T47D (cell line): Measurements from ENCODE around the gene GRAMD2A.
"Not testable (repeated sequence)": the region's sequence is repeated elsewhere in the genome, so short reads cannot be mapped to it uniquely, and the experiment has no call there.

Experiments used
- DNase-seq, 2 experiments: peaks; one replicate each; pipeline versions ENCODE4 v3.0.0 to v3.0.0-alpha.2; 2011 to 2012; ENCODE audit warnings: low read depth in 1 of 2, low spot score in 1 of 2
- JUND ChIP-seq: IDR thresholded peaks from 2 replicates; pipeline ENCODE4 v1.6.1; 2012; ENCODE audit warnings: low read depth
- in situ Hi-C: cut with HindIII; loops from 2 replicates; pipeline ENCODE4 v1.10.0; 2016; ENCODE audit warnings: low sequenced_read_pairs, low pct_unique_long_range_greater_than_20kb

GRAMD2A gene

DNA sequence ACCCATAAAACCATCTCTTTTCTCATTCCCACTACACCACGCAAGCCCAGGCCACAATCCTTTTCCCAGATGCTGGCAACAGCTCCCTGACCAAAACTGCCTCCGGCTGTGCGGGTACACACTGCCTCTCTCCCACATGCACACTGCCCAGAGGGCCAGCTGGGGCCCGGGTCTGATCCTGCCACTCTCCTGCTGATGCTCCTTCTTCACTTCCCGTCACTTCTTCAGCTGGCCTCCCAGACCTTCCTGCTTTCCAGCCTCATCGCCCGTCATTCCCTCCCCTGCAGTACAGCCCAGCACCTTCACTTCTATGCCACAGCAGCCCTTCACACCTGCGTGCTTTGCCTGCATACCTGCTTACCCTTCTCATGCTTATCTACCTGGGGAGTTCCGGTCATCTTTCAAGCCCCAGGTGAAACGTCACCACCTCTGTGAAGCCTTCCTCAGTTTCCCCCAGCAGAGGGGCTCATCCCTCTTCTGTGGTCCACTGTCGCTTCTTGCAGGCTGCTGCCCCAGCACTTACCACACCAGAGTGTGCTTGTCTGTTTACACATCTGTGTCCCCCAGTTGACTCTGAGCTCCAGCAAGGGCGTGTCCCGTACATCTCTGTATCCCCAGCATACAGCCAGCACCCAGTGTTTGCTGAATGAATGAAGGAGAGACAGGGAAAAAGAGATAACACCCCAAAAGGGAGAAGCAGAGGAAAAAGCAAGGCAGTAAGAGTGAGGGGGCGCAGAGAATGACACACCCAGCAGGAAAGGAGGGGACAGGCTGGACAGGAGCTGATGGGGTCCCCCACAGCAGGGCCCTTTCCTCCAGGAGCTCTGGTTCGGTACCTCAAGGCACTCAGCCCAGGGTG lies 22.2 kb downstream of the GRAMD2A start:
- TF ChIP-seq JUND = no peak
- in situ Hi-C loops = no loop called here
- peak in 1 of 2 experiments; percentile 45 for DNase-seq

GRCh38 chr15:72174551-72175165 lies 22.9 kb downstream of the GRAMD2A start:
- no peak for TF ChIP-seq JUND
- no peak for DNase-seq

DNA sequence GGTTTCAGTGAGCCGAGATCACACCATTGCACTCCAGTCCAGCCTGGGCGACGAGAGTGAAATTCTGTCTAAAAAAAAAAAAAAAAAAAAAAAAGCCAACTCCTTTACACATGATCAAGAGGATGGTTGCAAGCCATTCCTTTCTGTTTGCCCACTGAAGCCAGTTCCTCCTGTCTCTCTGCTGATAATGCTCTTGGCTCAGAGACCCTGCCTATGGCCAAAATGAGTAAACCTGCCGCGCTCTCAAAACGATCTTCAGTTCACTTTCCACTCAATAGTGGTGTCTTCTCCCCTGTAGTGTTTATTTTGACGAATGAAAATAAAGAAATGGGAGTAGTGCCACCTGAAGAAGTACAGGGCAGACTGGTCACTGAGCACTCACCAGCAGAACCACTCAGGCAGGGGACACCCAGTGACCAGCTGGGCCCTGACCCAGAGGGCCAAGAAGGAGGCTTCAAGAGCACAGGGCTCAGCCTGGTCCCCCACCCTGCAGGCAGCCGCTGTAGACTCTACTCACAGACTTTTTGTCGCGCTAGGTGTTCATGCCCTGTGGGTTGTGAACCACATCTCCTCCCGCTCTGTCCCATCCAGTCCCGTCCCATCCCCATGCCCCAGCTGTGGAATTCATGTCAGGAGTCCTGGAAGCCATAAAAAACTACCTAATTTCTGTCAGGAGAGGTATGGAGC lies 23.6 kb downstream of the GRAMD2A start:
- in situ Hi-C loops = no loop called here
- DNase-seq = no peak
- TF ChIP-seq JUND = no peak

More at GRCh38 chr15:72174551-72175165, 22.9 kb downstream of the GRAMD2A start:
- in situ Hi-C loops = no loop called here

GRCh38 chr15:72173401-72173800 lies 24.2 kb downstream of the GRAMD2A start:
- no peak for DNase-seq
- in situ Hi-C loops = no loop called here

GRCh38 chr15:72172796-72173195 lies 24.8 kb downstream of the GRAMD2A start:
- in situ Hi-C loops = no loop called here

More at GRCh38 chr15:72173401-72173800, 24.2 kb downstream of the GRAMD2A start:
- no peak for TF ChIP-seq JUND

GRCh38 chr15:72171978-72172377 lies 25.6 kb downstream of the GRAMD2A start:
- in situ Hi-C loops, DNase-seq: not testable (repeated sequence)

More at GRCh38 chr15:72172796-72173195, 24.8 kb downstream of the GRAMD2A start:
- TF ChIP-seq JUND = no peak
- no peak for DNase-seq

- no peak for TF ChIP-seq JUND
- in situ Hi-C loops = no loop called here
- DNase-seq = no peak
Observed at GRCh38 chr15:72170691-72171090, 26.9 kb downstream of the GRAMD2A start.

DNA sequence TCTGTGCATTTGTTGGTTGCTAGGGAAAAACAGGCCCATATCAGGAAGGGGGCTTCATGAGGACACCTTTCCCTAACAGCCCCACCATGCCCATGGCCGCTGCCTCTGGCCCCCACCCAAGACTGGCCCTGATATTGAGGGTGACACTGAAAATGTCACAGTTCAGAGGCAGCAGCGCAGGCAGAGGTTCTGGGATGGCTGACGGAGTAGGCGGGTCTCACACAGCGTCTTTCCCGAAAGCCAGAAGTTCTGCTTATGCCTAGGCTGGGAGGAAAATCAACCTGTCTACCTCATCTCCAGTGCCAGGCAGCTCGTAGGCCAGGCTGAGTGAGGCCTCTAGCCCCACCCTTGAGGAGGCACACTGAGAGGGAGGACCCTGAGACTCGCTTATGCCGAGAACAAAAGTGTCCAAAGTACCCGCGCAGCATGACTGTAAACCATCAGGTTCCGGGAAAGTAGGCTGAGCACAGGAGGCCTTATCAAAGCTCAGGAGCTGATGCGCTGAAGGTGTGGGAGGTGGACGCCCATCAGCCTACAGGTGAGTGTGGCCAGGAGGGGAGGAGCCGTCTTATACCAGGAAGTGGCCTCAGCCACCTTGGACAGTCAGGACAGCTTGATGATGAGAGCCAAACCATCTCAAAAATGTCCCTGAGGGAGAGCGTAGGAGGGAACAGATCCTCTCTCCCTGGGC lies 27.5 kb downstream of the GRAMD2A start:
- in situ Hi-C loops = no loop called here

GRCh38 chr15:72169236-72169920 lies 28.2 kb downstream of the GRAMD2A start:
- in situ Hi-C loops = no loop called here
- TF ChIP-seq JUND = no peak
- DNase-seq = peak in 1 of 2 experiments; percentile 91

More for the DNA sequence above, 27.5 kb downstream of the GRAMD2A start:
- peak in 1 of 2 experiments; percentile 91 for DNase-seq
- no peak for TF ChIP-seq JUND

DNA sequence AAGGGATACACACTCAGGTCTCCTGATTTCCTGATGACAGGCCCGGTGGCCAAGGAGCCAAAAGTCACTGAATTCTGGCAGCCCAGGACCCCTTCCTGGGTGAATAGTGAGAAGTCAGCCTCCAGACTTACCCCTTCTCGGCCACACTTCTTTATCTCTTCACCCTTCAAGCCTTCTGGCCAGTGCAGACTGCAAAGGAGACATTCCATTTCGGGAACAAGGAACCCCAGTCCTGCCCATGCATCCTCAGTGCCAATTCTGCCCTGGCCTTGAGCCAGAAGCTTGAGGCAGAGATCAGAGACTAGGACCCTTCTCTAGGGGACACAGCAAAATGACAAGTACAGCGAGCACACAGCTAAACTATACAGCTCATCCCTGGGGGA lies 28.8 kb downstream of the GRAMD2A start:
- no peak for TF ChIP-seq JUND
- peak in 1 of 2 experiments; percentile 65 for DNase-seq
- in situ Hi-C loops = no loop called here

DNA sequence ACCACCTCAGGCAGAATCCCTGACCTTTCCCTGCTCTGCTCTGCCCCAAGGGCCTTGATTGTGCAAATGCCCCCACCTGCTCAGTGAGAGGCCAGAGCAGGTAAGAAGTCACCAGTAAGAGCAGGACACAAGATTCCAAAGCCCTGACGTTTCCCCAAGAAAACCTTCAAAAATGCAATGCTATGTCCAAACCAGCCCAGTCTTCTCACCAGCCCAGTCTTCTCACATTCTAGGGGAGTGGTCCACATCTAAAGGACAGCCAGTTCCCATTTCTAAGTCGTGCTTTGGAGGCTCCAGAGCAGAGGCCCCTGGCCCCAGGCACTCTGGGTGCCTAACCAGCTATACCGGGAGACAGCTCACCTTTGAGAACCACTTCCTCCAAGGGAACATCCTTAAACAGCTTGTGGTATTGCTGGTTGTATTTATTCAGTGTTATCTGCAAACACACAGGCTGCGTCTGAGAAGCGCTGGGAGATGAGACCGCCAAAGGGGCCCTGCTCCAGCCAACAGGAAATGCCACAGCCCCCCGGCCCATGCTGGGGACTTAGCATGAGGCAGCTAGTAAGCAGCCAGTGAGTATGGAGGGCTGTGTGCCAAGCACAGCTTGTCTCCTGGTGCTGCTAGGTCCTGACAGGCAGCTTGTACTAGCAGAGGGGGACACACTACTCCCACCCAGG lies 29.3 kb downstream of the GRAMD2A start:
- in situ Hi-C loops = no loop called here
- TF ChIP-seq JUND = no peak
- peak in 1 of 2 experiments; percentile 81 for DNase-seq
